CD4-positive, alpha-beta T cell treated with Interleukin-12 subunit alpha and Interleukin-12 subunit beta, for 1 hour (primary cell): ENCODE results near the gene DNAH8.

ENCODE experiments used
- DNase-seq: peaks from one replicate; pipeline ENCODE4 v3.0.0-alpha.2; 2020

Gene DNAH8

GRCh38 chr6:38801305-38801704 is 86.2 kb downstream of the DNAH8 start:
- no peak for DNase-seq

- no peak for DNase-seq
Observed at GRCh38 chr6:38802497-38802896, 87.4 kb downstream of the DNAH8 start.

GRCh38 chr6:38803129-38803528 is 88.0 kb downstream of the DNAH8 start:
- no peak for DNase-seq

- DNase-seq: no peak
Observed at GRCh38 chr6:38804358-38804757, 89.2 kb downstream of the DNAH8 start.

- DNase-seq: no peak
Observed at GRCh38 chr6:38805127-38805655, 90.1 kb downstream of the DNAH8 start.

- no peak for DNase-seq
Observed at GRCh38 chr6:38805692-38806091, 90.6 kb downstream of the DNAH8 start.

- no peak for DNase-seq
Observed at GRCh38 chr6:38806271-38806670, 91.2 kb downstream of the DNAH8 start.

GRCh38 chr6:38806833-38807232 is 91.7 kb downstream of the DNAH8 start:
- DNase-seq: no peak

GRCh38 chr6:38808039-38808438 is 92.9 kb downstream of the DNAH8 start:
- no peak for DNase-seq

- no peak for DNase-seq
Observed at GRCh38 chr6:38813041-38813823, 98.1 kb downstream of the DNAH8 start.

GRCh38 chr6:38814761-38815160 is 99.7 kb downstream of the DNAH8 start:
- DNase-seq: no peak

GRCh38 chr6:38815250-38815649 is 100.1 kb downstream of the DNAH8 start:
- DNase-seq: no peak

GRCh38 chr6:38818691-38819090 is 103.6 kb downstream of the DNAH8 start:
- no peak for DNase-seq

GRCh38 chr6:38822963-38823362 is 107.9 kb downstream of the DNAH8 start:
- no peak for DNase-seq

- no peak for DNase-seq
Observed at GRCh38 chr6:38824243-38824894, 109.3 kb downstream of the DNAH8 start.

GRCh38 chr6:38827024-38827423 is 111.9 kb downstream of the DNAH8 start:
- no peak for DNase-seq

- DNase-seq: no peak
Observed at GRCh38 chr6:38831865-38832264, 116.8 kb downstream of the DNAH8 start.

- no peak for DNase-seq
Observed at GRCh38 chr6:38833320-38833719, 118.2 kb downstream of the DNAH8 start.

- DNase-seq: no peak
Observed at GRCh38 chr6:38836585-38836984, 121.5 kb downstream of the DNAH8 start.

- DNase-seq: no peak
Observed at GRCh38 chr6:38837101-38837500, 122.0 kb downstream of the DNAH8 start.

- DNase-seq: no peak
Observed at GRCh38 chr6:38843798-38844197, 128.7 kb downstream of the DNAH8 start.

GRCh38 chr6:38845931-38846330 is 130.8 kb downstream of the DNAH8 start:
- no peak for DNase-seq

GRCh38 chr6:38846361-38846760 is 131.2 kb downstream of the DNAH8 start:
- DNase-seq: no peak

GRCh38 chr6:38846844-38847243 is 131.7 kb downstream of the DNAH8 start:
- no peak for DNase-seq
